GM21515 (cell line): ENCODE results near the gene RANBP3.
"Not testable (repeated sequence)": the region's sequence is repeated elsewhere in the genome, so short reads cannot be mapped to it uniquely, and the experiment has no call there.

Source experiments
- ATAC-seq: cut with Tn5 transposase; IDR thresholded peaks from one replicate; pipeline ENCODE4 v1.9.1; 2021; ENCODE audit not compliant: unreplicated experiment

The RANBP3 gene

DNA sequence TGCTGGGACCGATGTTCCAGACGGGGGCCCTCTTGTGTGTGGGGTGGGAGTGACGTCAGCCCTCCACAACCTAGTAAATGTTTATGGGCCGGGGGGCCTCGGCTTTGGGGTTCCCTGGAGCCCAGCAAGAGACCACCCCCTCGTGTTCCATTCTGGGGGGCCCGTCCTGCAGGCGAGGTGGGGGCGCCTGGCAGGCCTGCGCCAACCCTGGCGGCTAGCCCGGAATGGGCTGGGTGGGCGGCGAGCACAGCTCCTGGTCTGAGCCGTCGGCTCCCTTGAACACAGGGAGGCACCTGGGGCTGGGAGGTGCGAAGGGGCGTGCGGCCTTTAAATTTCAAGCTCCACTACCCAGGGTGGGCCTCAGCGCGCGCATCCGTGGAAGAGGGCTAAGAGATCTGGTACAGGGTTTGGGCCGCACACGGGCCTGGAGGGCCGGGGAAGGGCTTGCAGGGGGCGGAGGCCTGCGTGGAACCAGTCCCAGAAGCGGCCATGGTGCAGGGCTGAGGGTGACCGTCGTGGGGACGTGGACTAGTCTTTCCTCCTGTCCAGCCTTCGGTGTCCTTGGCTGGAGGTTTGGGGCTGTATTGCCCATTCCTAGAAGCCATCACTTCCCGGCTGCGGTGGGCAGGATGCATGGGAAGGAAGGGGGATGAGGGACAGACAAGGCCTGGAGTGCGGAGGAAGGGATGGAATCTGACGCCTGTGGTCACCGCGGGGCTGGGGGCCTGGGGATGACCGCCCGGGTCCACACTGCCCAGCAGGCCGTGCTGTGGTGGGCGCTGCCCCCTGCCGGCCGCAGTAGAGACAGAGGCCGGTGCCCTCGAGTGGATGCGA, 85.8 kb downstream of the RANBP3 start:
- no peak for ATAC-seq

GRCh38 chr19:5891572-5891937, 86.4 kb downstream of the RANBP3 start:
- no peak for ATAC-seq

- ATAC-seq, result no peak
Measured at GRCh38 chr19:5890099-5890498, 87.8 kb downstream of the RANBP3 start.

DNA sequence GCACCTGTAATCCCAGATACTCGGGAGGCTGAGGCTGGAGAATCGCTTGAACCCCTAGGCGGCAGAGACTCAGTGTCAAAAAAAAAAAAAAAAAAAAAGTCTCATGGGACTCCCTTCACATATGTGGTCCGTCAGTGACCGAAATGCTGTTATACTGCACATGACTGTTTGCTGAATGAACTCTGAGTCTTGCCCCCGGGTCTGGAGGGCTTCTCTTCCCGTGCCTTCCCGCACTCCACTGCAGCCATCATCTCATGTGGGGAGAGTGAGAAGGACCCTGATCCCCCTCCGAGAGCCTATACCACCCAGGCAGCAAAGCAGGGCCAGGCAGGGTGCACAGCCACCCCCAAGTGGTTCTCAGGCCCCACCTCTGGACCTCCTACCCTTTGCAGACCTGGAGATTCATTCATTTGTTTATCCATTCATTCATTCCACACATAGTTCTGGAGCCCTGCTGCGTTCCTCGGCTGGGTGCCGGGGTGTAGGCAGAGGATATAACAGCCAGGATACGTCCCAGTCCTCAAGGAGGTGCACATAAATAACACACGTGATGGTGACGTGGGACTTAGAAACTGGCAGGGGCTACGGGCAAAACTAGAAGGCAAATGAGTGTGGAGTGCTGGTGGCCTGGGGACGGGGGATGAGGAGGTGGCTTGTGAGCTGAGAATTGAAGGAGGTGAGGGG, 88.5 kb downstream of the RANBP3 start:
- no peak for ATAC-seq

DNA sequence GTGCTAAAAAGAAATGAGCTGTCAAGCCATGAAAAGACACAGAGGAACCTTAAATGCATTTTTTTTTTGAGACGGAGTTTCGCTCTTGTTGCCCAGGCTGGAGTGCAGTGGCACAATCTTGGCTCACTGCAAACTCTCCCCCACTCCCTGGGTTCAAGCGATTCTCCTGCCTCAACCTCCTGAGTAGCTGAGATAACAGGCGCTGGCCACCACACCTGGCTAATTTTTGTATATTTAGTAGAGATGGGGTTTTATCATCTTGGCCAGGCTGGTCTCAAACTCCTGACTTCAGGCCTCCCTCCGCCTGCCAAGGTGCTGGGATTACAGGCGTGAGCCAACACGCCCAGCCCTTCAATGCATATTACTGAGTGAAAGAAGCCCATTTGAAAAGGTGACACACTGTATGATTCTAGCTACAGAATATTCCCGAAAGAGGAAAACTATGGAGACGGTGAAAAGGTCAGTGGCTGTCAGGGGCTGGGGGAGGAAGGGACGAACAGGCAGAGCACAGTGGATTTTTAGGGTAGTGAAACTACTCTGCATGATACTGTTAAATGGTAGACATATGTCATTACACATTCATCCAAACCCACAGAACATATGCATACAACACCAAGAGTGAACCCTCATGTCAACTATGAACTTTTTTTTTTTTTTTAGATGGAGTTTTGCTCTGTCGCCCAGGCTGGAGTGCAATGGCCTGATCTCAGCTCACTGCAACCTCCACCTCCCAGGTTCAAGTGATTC, 93.7 kb downstream of the RANBP3 start:
- ATAC-seq, result not testable (repeated sequence)

GRCh38 chr19:5883157-5883873, 94.6 kb downstream of the RANBP3 start:
- ATAC-seq, result not testable (repeated sequence)

- no peak for ATAC-seq
Measured at GRCh38 chr19:5882421-5882968, 95.4 kb downstream of the RANBP3 start.

GRCh38 chr19:5881543-5882299, 96.2 kb downstream of the RANBP3 start:
- ATAC-seq, result no peak

DNA sequence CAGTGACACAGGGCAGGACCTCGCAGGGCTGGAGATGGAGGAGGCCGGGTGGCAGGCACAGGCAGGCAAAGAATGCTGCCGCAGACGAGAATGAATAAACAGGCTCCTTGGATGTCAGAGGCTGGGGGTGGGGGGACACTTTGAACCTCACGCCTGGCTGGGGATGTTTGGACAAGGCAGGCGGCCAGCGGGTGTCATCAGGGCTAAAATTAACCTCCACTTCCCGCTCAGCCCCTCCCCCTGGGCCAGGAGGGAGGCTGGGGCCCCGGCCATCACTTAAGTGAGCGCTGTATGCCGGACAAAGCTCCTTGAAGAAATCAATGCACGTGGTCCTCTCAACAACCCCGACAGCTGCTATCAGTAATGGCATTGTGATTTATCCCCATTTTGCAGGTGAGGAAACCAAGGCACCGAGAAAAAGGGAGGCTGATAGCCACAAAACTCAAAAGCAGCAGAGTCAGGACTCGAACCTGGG, 97.3 kb downstream of the RANBP3 start:
- ATAC-seq, result no peak

GRCh38 chr19:5880196-5880595, 97.7 kb downstream of the RANBP3 start:
- no peak for ATAC-seq

- ATAC-seq, result no peak
Measured at GRCh38 chr19:5877882-5878281, 100.1 kb downstream of the RANBP3 start.

DNA sequence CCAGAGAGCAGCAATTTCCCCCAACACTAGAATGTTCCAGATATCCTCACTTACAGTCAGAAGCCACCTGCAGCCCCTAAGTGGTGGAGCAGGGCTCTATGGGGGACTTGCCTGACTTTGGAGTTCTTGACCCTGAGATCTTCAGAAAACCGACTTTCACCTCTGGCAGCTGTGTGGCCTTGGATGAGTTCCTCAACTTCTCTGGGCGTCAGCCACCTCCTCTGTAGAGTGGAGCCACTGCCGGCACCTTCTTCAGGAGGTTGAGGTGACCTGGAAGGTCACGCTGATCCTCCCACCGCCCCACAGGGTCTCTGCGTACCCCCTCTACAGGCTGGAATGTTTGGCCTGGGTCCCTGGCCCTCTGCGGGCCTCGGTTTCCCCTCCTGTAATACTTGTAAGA, 100.5 kb downstream of the RANBP3 start:
- ATAC-seq, result no peak

- not testable (repeated sequence) for ATAC-seq
Measured at GRCh38 chr19:5874496-5874895, 103.4 kb downstream of the RANBP3 start.

DNA sequence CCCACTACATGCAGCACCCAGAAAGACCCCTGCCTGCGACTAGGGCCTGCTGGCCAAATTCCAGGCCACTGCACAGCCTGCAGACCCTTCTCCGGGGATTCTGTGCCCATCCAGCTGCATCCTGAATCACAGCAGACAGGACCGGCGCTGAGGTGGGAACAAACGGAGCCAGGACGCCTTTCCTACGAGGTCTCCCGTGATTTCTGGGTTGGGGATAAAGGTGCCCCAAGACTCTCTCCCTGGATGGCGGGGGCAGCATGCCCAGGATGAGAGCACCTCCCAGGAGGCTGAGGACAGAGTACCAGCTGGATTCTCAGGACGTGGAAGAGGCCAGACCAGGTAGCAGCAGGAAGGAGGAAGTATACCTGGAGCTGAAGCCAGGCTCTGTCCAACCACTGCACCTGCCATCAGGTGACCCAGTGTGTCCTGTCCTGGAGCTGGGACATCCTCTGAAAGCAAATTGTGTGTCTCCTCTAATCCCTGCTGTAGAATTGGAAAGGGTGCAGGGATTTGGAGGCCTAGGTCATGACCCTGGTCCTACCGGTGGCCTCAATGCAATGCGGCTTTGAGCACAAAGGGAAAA, 104.2 kb downstream of the RANBP3 start:
- no peak for ATAC-seq

DNA sequence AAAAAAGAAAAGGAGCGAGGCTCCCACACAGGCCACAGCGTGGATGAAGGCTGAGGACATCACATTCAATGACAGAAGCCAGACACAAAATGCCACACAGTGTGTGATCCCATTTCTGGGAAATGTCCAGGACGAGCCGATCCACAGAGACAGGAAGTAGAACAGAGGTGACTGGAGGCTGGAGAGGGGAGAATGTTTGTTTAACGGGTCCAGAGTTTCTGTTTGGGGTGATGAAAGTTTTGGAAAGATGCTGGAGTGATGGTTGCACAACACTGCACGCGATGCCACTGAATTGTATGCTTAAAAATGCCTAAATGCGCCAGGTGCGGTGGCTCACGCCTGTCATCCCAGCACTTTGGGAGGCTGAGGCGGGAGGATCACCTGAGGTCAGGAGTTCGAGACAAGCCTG, 107.0 kb downstream of the RANBP3 start:
- no peak for ATAC-seq

GRCh38 chr19:5867201-5868136, 110.5 kb downstream of the RANBP3 start:
- ATAC-seq, result no peak
